IgD-negative memory B cell (primary cell): Measurements from ENCODE around the gene SLC9A7. TPM values are rescaled to one million over a fixed set of nuclear protein-coding genes. Genes with fewer than 3 reads are reported as not detected.
A peak's percentile ranks its signal among the peaks of the same experiment; 100 is the strongest.

Source experiments
- H3K27ac Mint-ChIP-seq, 3 donors: one replicate each; pipeline ENCODE4 v1.8.0; 2020 to 2022; ENCODE audit warnings: mild to moderate bottlenecking in 3 of 3, mixed read lengths in 3 of 3, moderate library complexity in 1 of 3
- H3K27me3 Mint-ChIP-seq: one replicate; pipeline ENCODE4 v1.8.0; 2021; ENCODE audit warnings: mixed read lengths
- H3K36me3 Mint-ChIP-seq: one replicate; pipeline ENCODE4 v1.8.0; 2020; ENCODE audit warnings: mild to moderate bottlenecking, mixed read lengths
- H3K4me1 Mint-ChIP-seq, 3 donors: one replicate each; pipeline ENCODE4 v1.8.0; 2020 to 2022; ENCODE audit warnings: mixed read lengths in 3 of 3, mild to moderate bottlenecking in 1 of 3
- H3K4me3 Mint-ChIP-seq, 4 donors: one replicate each; pipeline ENCODE4 v1.8.0; 2020 to 2022; ENCODE audit warnings: mild to moderate bottlenecking in 4 of 4, mixed read lengths in 4 of 4, moderate library complexity in 3 of 4
- H3K9me3 Mint-ChIP-seq, 3 donors: one replicate each; pipeline ENCODE4 v1.8.0; 2020 to 2021; ENCODE audit warnings: mixed read lengths in 3 of 3, mild to moderate bottlenecking in 1 of 3
- polyA plus RNA-seq: library from polyadenylated mRNA; unstranded; fragments of 300-500 nt; fragmentation: Illumina TruSeq; gene quantifications from one replicate; pipeline ENCODE4 v1.2.3, GENCODE V29; 2021

The SLC9A7 gene
- polyA plus RNA-seq, 1 donor from 2014 or later = 18.7 TPM

GRCh38 chrX:46703980-46704379 is 54.9 kb downstream of the SLC9A7 start:
- H3K36me3 Mint-ChIP-seq = no peaks in the 10 kb centered on the region
- peak overlapping the region in 2 of 4 donors; percentile 33 to 68 for H3K4me3 Mint-ChIP-seq
- H3K9me3 Mint-ChIP-seq = no peaks in the 10 kb centered on the region
- H3K27me3 Mint-ChIP-seq = no peaks in the 10 kb centered on the region
- H3K27ac Mint-ChIP-seq = peak overlapping the region in 1 of 3 donors; percentile 23
- peaks cover 22 to 29% (median 29%) of the 10 kb centered on the region in 3 donors for H3K4me1 Mint-ChIP-seq

GRCh38 chrX:46698691-46699090 is 60.2 kb downstream of the SLC9A7 start:
- Mint-ChIP-seq H3K27me3 (no peaks in the 10 kb centered on the region), H3K9me3 (no peaks in the 10 kb centered on the region), H3K4me3 (no peak overlapping the region), H3K36me3 (no peaks in the 10 kb centered on the region), H3K4me1 (peaks cover 5 to 9% (median 8%) of the 10 kb centered on the region in 3 donors), H3K27ac (no peak overlapping the region)

- Mint-ChIP-seq H3K9me3 (no peaks in the 10 kb centered on the region), H3K36me3 (no peaks in the 10 kb centered on the region), H3K27ac (no peak overlapping the region), H3K4me1 (peaks cover 9 to 14% (median 10%) of the 10 kb centered on the region in 3 donors), H3K4me3 (no peak overlapping the region), H3K27me3 (peaks cover 4% of the 10 kb centered on the region)
Observed at GRCh38 chrX:46695491-46695890, 63.4 kb downstream of the SLC9A7 start.

- Mint-ChIP-seq H3K4me1 (peaks cover 9 to 12% (median 10%) of the 10 kb centered on the region in 3 donors), H3K27ac (no peak overlapping the region), H3K27me3 (peaks cover 4% of the 10 kb centered on the region), H3K9me3 (no peaks in the 10 kb centered on the region), H3K36me3 (no peaks in the 10 kb centered on the region), H3K4me3 (no peak overlapping the region)
Observed at GRCh38 chrX:46694549-46694948, 64.4 kb downstream of the SLC9A7 start.

- Mint-ChIP-seq H3K27me3 (peaks cover 4% of the 10 kb centered on the region), H3K4me1 (peaks cover 9 to 12% (median 10%) of the 10 kb centered on the region in 3 donors), H3K27ac (no peak overlapping the region), H3K9me3 (no peaks in the 10 kb centered on the region), H3K36me3 (no peaks in the 10 kb centered on the region), H3K4me3 (peak overlapping the region in 2 of 4 donors; percentile 42 to 48)
Observed at GRCh38 chrX:46693149-46693548, 65.8 kb downstream of the SLC9A7 start.

GRCh38 chrX:46690818-46691217 is 68.1 kb downstream of the SLC9A7 start:
- H3K36me3 Mint-ChIP-seq = no peaks in the 10 kb centered on the region
- H3K27me3 Mint-ChIP-seq = peaks cover 4% of the 10 kb centered on the region
- H3K4me1 Mint-ChIP-seq = peaks cover 12 to 17% (median 16%) of the 10 kb centered on the region in 3 donors
- no peak overlapping the region for H3K27ac Mint-ChIP-seq
- H3K4me3 Mint-ChIP-seq = no peak overlapping the region
- no peaks in the 10 kb centered on the region for H3K9me3 Mint-ChIP-seq

GRCh38 chrX:46687619-46688018 is 71.3 kb downstream of the SLC9A7 start:
- Mint-ChIP-seq H3K27ac (no peak overlapping the region), H3K27me3 (no peaks in the 10 kb centered on the region), H3K4me3 (no peak overlapping the region), H3K36me3 (no peaks in the 10 kb centered on the region), H3K4me1 (peaks cover 9 to 23% (median 17%) of the 10 kb centered on the region in 3 donors), H3K9me3 (no peaks in the 10 kb centered on the region)

- Mint-ChIP-seq H3K4me1 (peaks cover 5 to 23% (median 16%) of the 10 kb centered on the region in 3 donors), H3K27me3 (no peaks in the 10 kb centered on the region), H3K36me3 (no peaks in the 10 kb centered on the region), H3K27ac (no peak overlapping the region), H3K9me3 (no peaks in the 10 kb centered on the region), H3K4me3 (no peak overlapping the region)
Observed at GRCh38 chrX:46686003-46686645, 72.8 kb downstream of the SLC9A7 start.

- peaks cover 2% of the 10 kb centered on the region for H3K27me3 Mint-ChIP-seq
- H3K27ac Mint-ChIP-seq = no peak overlapping the region
- no peak overlapping the region for H3K4me3 Mint-ChIP-seq
- H3K9me3 Mint-ChIP-seq = no peaks in the 10 kb centered on the region
- H3K4me1 Mint-ChIP-seq = peaks cover 6 to 27% (median 18%) of the 10 kb centered on the region in 3 donors
- H3K36me3 Mint-ChIP-seq = peaks cover 2% of the 10 kb centered on the region
Observed at GRCh38 chrX:46683048-46683447, 75.9 kb downstream of the SLC9A7 start.

- Mint-ChIP-seq H3K36me3 (peaks cover 2% of the 10 kb centered on the region), H3K4me3 (no peak overlapping the region), H3K4me1 (peaks cover 6 to 21% (median 15%) of the 10 kb centered on the region in 3 donors), H3K27me3 (peaks cover 2% of the 10 kb centered on the region), H3K27ac (no peak overlapping the region), H3K9me3 (no peaks in the 10 kb centered on the region)
Observed at GRCh38 chrX:46681849-46682248, 77.1 kb downstream of the SLC9A7 start.

- Mint-ChIP-seq H3K27me3 (peaks cover 2% of the 10 kb centered on the region), H3K4me1 (peaks cover 1 to 6% (median 6%) of the 10 kb centered on the region in 3 donors)
Observed at GRCh38 chrX:46678232-46678631, 80.7 kb downstream of the SLC9A7 start.

GRCh38 chrX:46676399-46677356 is 82.2 kb downstream of the SLC9A7 start:
- H3K4me1 Mint-ChIP-seq = peaks cover 1 to 4% (median 3%) of the 10 kb centered on the region in 3 donors
- H3K27me3 Mint-ChIP-seq = peaks cover 2% of the 10 kb centered on the region
- H3K4me3 Mint-ChIP-seq = no peak overlapping the region
- peaks cover 2% of the 10 kb centered on the region for H3K36me3 Mint-ChIP-seq
- no peaks in the 10 kb centered on the region for H3K9me3 Mint-ChIP-seq
- no peak overlapping the region for H3K27ac Mint-ChIP-seq

More at GRCh38 chrX:46678232-46678631, 80.7 kb downstream of the SLC9A7 start:
- Mint-ChIP-seq H3K4me3 (no peak overlapping the region), H3K9me3 (no peaks in the 10 kb centered on the region), H3K27ac (no peak overlapping the region), H3K36me3 (peaks cover 2% of the 10 kb centered on the region)

- H3K36me3 Mint-ChIP-seq = peaks cover 1% of the 10 kb centered on the region
Observed at GRCh38 chrX:46673620-46674359, 85.1 kb downstream of the SLC9A7 start.

GRCh38 chrX:46670316-46670715 is 88.6 kb downstream of the SLC9A7 start:
- Mint-ChIP-seq H3K4me3 (no peak overlapping the region), H3K27me3 (peaks cover 2% of the 10 kb centered on the region)

More at GRCh38 chrX:46673620-46674359, 85.1 kb downstream of the SLC9A7 start:
- Mint-ChIP-seq H3K27ac (no peak overlapping the region), H3K27me3 (no peaks in the 10 kb centered on the region), H3K4me1 (no peaks in the 10 kb centered on the region), H3K4me3 (no peak overlapping the region), H3K9me3 (no peaks in the 10 kb centered on the region)

GRCh38 chrX:46666831-46667230 is 92.1 kb downstream of the SLC9A7 start:
- Mint-ChIP-seq H3K27ac (peak overlapping the region in 1 of 3 donors; percentile 21), H3K9me3 (no peaks in the 10 kb centered on the region), H3K4me1 (no peaks in the 10 kb centered on the region), H3K36me3 (peaks cover 5% of the 10 kb centered on the region), H3K27me3 (peaks cover 3% of the 10 kb centered on the region), H3K4me3 (no peak overlapping the region)

More at GRCh38 chrX:46670316-46670715, 88.6 kb downstream of the SLC9A7 start:
- Mint-ChIP-seq H3K9me3 (no peaks in the 10 kb centered on the region), H3K36me3 (peaks cover 5% of the 10 kb centered on the region), H3K27ac (no peak overlapping the region), H3K4me1 (no peaks in the 10 kb centered on the region)
